ENCODE results near the gene PPP3CA.

Gene PPP3CA

GRCh38 chr4:101199507-101200285, 147.6 kb downstream of the PPP3CA start:
- Histone ChIP-seq H3K4me1 (ENCODE audit: control insufficient read depth, insufficient read depth, low read length) (peaks cover 2% of the 10 kb centered on the region; the same call in 1 of the 2 replicates), H3K9me3 (ENCODE audit: control insufficient read depth, insufficient read depth, low read length) (no peaks in the 10 kb centered on the region), H3K4me3 (ENCODE audit: low read length) (no peak overlapping the region), H3K27ac (ENCODE audit: low read length) (no peak overlapping the region), H3K36me3 (ENCODE audit: control insufficient read depth, insufficient read depth, low read length) (no peaks in the 10 kb centered on the region), H3K27me3 (ENCODE audit: control insufficient read depth, insufficient read depth, low read length) (no peaks in the 10 kb centered on the region)
- DNase-seq (ENCODE audit: low read depth, low spot score): no peak
- no CpG with 5 or more reads among the region's 3 CpGs for WGBS (ENCODE audit: insufficient coverage, insufficient read length)

- Histone ChIP-seq H3K9me3 (ENCODE audit: control insufficient read depth, insufficient read depth, low read length) (no peaks in the 10 kb centered on the region), H3K4me1 (ENCODE audit: control insufficient read depth, insufficient read depth, low read length) (peaks cover 2% of the 10 kb centered on the region; the same call in 1 of the 2 replicates), H3K36me3 (ENCODE audit: control insufficient read depth, insufficient read depth, low read length) (no peaks in the 10 kb centered on the region), H3K4me3 (ENCODE audit: low read length) (no peak overlapping the region), H3K27me3 (ENCODE audit: control insufficient read depth, insufficient read depth, low read length) (no peaks in the 10 kb centered on the region), H3K27ac (ENCODE audit: low read length) (no peak overlapping the region)
- WGBS (ENCODE audit: insufficient coverage, insufficient read length): no CpG with 5 or more reads among the region's 4 CpGs
- no peak for DNase-seq (ENCODE audit: low read depth, low spot score)
Measured at GRCh38 chr4:101198682-101199339, 148.5 kb downstream of the PPP3CA start.

- DNase-seq (ENCODE audit: low read depth, low spot score): no peak
- Histone ChIP-seq H3K9me3 (ENCODE audit: control insufficient read depth, insufficient read depth, low read length) (no peaks in the 10 kb centered on the region), H3K4me1 (ENCODE audit: control insufficient read depth, insufficient read depth, low read length) (peaks cover 2% of the 10 kb centered on the region; the same call in 1 of the 2 replicates), H3K27ac (ENCODE audit: low read length) (no peak overlapping the region), H3K27me3 (ENCODE audit: control insufficient read depth, insufficient read depth, low read length) (no peaks in the 10 kb centered on the region), H3K36me3 (ENCODE audit: control insufficient read depth, insufficient read depth, low read length) (no peaks in the 10 kb centered on the region), H3K4me3 (ENCODE audit: low read length) (no peak overlapping the region)
- WGBS (ENCODE audit: insufficient coverage, insufficient read length): no CpG with 5 or more reads among the region's 4 CpGs
Measured at GRCh38 chr4:101197350-101197749, 150.0 kb downstream of the PPP3CA start.

- no peak for DNase-seq (ENCODE audit: low read depth, low spot score)
- Histone ChIP-seq H3K9me3 (ENCODE audit: control insufficient read depth, insufficient read depth, low read length) (no peaks in the 10 kb centered on the region), H3K27ac (ENCODE audit: low read length) (no peak overlapping the region), H3K36me3 (ENCODE audit: control insufficient read depth, insufficient read depth, low read length) (no peaks in the 10 kb centered on the region), H3K27me3 (ENCODE audit: control insufficient read depth, insufficient read depth, low read length) (no peaks in the 10 kb centered on the region), H3K4me1 (ENCODE audit: control insufficient read depth, insufficient read depth, low read length) (peaks cover 2% of the 10 kb centered on the region; the same call in 1 of the 2 replicates), H3K4me3 (ENCODE audit: low read length) (no peak overlapping the region)
Measured at GRCh38 chr4:101192244-101192643, 155.1 kb downstream of the PPP3CA start.

- WGBS (ENCODE audit: insufficient coverage, insufficient read length): no CpG with 5 or more reads among the region's 4 CpGs
- DNase-seq (ENCODE audit: low read depth, low spot score): no peak
- Histone ChIP-seq H3K9me3 (ENCODE audit: control insufficient read depth, insufficient read depth, low read length) (no peaks in the 10 kb centered on the region), H3K36me3 (ENCODE audit: control insufficient read depth, insufficient read depth, low read length) (no peaks in the 10 kb centered on the region), H3K27me3 (ENCODE audit: control insufficient read depth, insufficient read depth, low read length) (no peaks in the 10 kb centered on the region), H3K4me3 (ENCODE audit: low read length) (no peak overlapping the region), H3K4me1 (ENCODE audit: control insufficient read depth, insufficient read depth, low read length) (peaks cover 2% of the 10 kb centered on the region; the same call in 1 of the 2 replicates), H3K27ac (ENCODE audit: low read length) (no peak overlapping the region)
Measured at GRCh38 chr4:101191302-101192098, 155.8 kb downstream of the PPP3CA start.

GRCh38 chr4:101190751-101191150, 156.6 kb downstream of the PPP3CA start:
- H3K9me3 ChIP-seq (ENCODE audit: control insufficient read depth, insufficient read depth, low read length): no peaks in the 10 kb centered on the region
- WGBS (ENCODE audit: insufficient coverage, insufficient read length): no CpG with 5 or more reads among the region's 3 CpGs
- H3K36me3 ChIP-seq (ENCODE audit: control insufficient read depth, insufficient read depth, low read length): no peaks in the 10 kb centered on the region
- no peak overlapping the region for H3K4me3 ChIP-seq (ENCODE audit: low read length)
- DNase-seq (ENCODE audit: low read depth, low spot score): no peak
- H3K27ac ChIP-seq (ENCODE audit: low read length): no peak overlapping the region
- H3K27me3 ChIP-seq (ENCODE audit: control insufficient read depth, insufficient read depth, low read length): no peaks in the 10 kb centered on the region
- peaks cover 2% of the 10 kb centered on the region; the same call in 1 of the 2 replicates for H3K4me1 ChIP-seq (ENCODE audit: control insufficient read depth, insufficient read depth, low read length)

- peaks cover 2% of the 10 kb centered on the region; the same call in 1 of the 2 replicates for H3K4me1 ChIP-seq (ENCODE audit: control insufficient read depth, insufficient read depth, low read length)
- no peaks in the 10 kb centered on the region for H3K9me3 ChIP-seq (ENCODE audit: control insufficient read depth, insufficient read depth, low read length)
- H3K27me3 ChIP-seq (ENCODE audit: control insufficient read depth, insufficient read depth, low read length): no peaks in the 10 kb centered on the region
- 92% methylated on average over 2 of the region's 4 CpGs for WGBS (ENCODE audit: insufficient coverage, insufficient read length)
- no peak for DNase-seq (ENCODE audit: low read depth, low spot score)
- no peak overlapping the region for H3K4me3 ChIP-seq (ENCODE audit: low read length)
- no peaks in the 10 kb centered on the region for H3K36me3 ChIP-seq (ENCODE audit: control insufficient read depth, insufficient read depth, low read length)
- no peak overlapping the region for H3K27ac ChIP-seq (ENCODE audit: low read length)
Measured at GRCh38 chr4:101188906-101189305, 158.4 kb downstream of the PPP3CA start.

GRCh38 chr4:101187841-101188240, 159.5 kb downstream of the PPP3CA start:
- no peaks in the 10 kb centered on the region for H3K36me3 ChIP-seq (ENCODE audit: control insufficient read depth, insufficient read depth, low read length)
- no peaks in the 10 kb centered on the region; the same call in 1 of the 2 replicates for H3K9me3 ChIP-seq (ENCODE audit: control insufficient read depth, insufficient read depth, low read length)
- peaks cover 2% of the 10 kb centered on the region; the same call in 1 of the 2 replicates for H3K4me1 ChIP-seq (ENCODE audit: control insufficient read depth, insufficient read depth, low read length)
- no peak for DNase-seq (ENCODE audit: low read depth, low spot score)
- no CpG with 5 or more reads among the region's 5 CpGs for WGBS (ENCODE audit: insufficient coverage, insufficient read length)
- no peaks in the 10 kb centered on the region for H3K27me3 ChIP-seq (ENCODE audit: control insufficient read depth, insufficient read depth, low read length)
- no peak overlapping the region for H3K27ac ChIP-seq (ENCODE audit: low read length)
- no peak overlapping the region for H3K4me3 ChIP-seq (ENCODE audit: low read length)

- WGBS (ENCODE audit: insufficient coverage, insufficient read length): no CpG with 5 or more reads among the region's 4 CpGs
Measured at GRCh38 chr4:101186567-101187184, 160.7 kb downstream of the PPP3CA start.

GRCh38 chr4:101184668-101185067, 162.7 kb downstream of the PPP3CA start:
- H3K27me3 ChIP-seq (ENCODE audit: control insufficient read depth, insufficient read depth, low read length): no peaks in the 10 kb centered on the region
- H3K4me3 ChIP-seq (ENCODE audit: low read length): no peak overlapping the region
- H3K9me3 ChIP-seq (ENCODE audit: control insufficient read depth, insufficient read depth, low read length): no peaks in the 10 kb centered on the region; the same call in 1 of the 2 replicates
- peaks cover 3% of the 10 kb centered on the region; the same call in 1 of the 2 replicates for H3K36me3 ChIP-seq (ENCODE audit: control insufficient read depth, insufficient read depth, low read length)
- no CpG with 5 or more reads among the region's 2 CpGs for WGBS (ENCODE audit: insufficient coverage, insufficient read length)
- no peak overlapping the region for H3K27ac ChIP-seq (ENCODE audit: low read length)
- no peaks in the 10 kb centered on the region; the same call in 1 of the 2 replicates for H3K4me1 ChIP-seq (ENCODE audit: control insufficient read depth, insufficient read depth, low read length)
- no peak for DNase-seq (ENCODE audit: low read depth, low spot score)

More at GRCh38 chr4:101186567-101187184, 160.7 kb downstream of the PPP3CA start:
- Histone ChIP-seq H3K27me3 (ENCODE audit: control insufficient read depth, insufficient read depth, low read length) (no peaks in the 10 kb centered on the region), H3K4me1 (ENCODE audit: control insufficient read depth, insufficient read depth, low read length) (peaks cover 2% of the 10 kb centered on the region; the same call in 1 of the 2 replicates), H3K4me3 (ENCODE audit: low read length) (no peak overlapping the region), H3K36me3 (ENCODE audit: control insufficient read depth, insufficient read depth, low read length) (peaks cover 3% of the 10 kb centered on the region; the same call in 1 of the 2 replicates), H3K27ac (ENCODE audit: low read length) (no peak overlapping the region), H3K9me3 (ENCODE audit: control insufficient read depth, insufficient read depth, low read length) (no peaks in the 10 kb centered on the region; the same call in 1 of the 2 replicates)
- no peak for DNase-seq (ENCODE audit: low read depth, low spot score)
